ENCODE measurements around the gene VWDE. TPM values are rescaled to one million over a fixed set of nuclear protein-coding genes. Genes with fewer than 3 reads are reported as not detected.

VWDE gene
- total RNA-seq, 1 donor from 2014 or later: 9.8 TPM

- no peaks in the 10 kb centered on the region for H3K79me2 ChIP-seq (ENCODE audit: low read depth)
- H3K9me3 Mint-ChIP-seq: peaks cover under 1% of the 10 kb centered on the region
- H3K9me3 ChIP-seq (ENCODE audit: low read depth): no peaks in the 10 kb centered on the region
- H3K36me3 ChIP-seq: no peaks in the 10 kb centered on the region
- no peak overlapping the region for H3K4me2 ChIP-seq
- H2AFZ ChIP-seq (replicated peaks): no peak overlapping the region
- H3K27ac ChIP-seq: no peak overlapping the region
- no peaks in the 10 kb centered on the region for H4K20me1 ChIP-seq (ENCODE audit: low read depth)
- no peaks in the 10 kb centered on the region for H3K27me3 ChIP-seq
- DNase-seq (ENCODE audit: low spot score): no peak
- no peak overlapping the region for H3K4me3 ChIP-seq
- H3K27me3 Mint-ChIP-seq (ENCODE audit: insufficient read depth, low read depth): no peaks in the 10 kb centered on the region
- no peak overlapping the region for H3K9ac ChIP-seq
- peaks cover 3% of the 10 kb centered on the region for H3K4me1 Mint-ChIP-seq
- no peaks in the 10 kb centered on the region for H3F3A ChIP-seq (ENCODE audit: low read depth)
- TF ChIP-seq CTCF (IDR thresholded peaks at IDR 0.05) (no peak), EZH2phosphoT487 (IDR thresholded peaks at IDR 0.05) (no peak), EZH2 (IDR thresholded peaks at IDR 0.05) (no peak)
- no peak overlapping the region for H3K4me3 Mint-ChIP-seq
- no peak overlapping the region for H3K27ac Mint-ChIP-seq
- peaks cover 4% of the 10 kb centered on the region for H3K4me1 ChIP-seq
- H3K36me3 Mint-ChIP-seq: no peaks in the 10 kb centered on the region
Measured at GRCh38 chr7:12391922-12392615, 11.6 kb downstream of the VWDE start.

- Histone ChIP-seq H3K79me2 (ENCODE audit: low read depth) (no peaks in the 10 kb centered on the region), H3K4me1 (peaks cover 22% of the 10 kb centered on the region), H3K9me3 (ENCODE audit: low read depth) (no peaks in the 10 kb centered on the region), H4K20me1 (ENCODE audit: low read depth) (no peaks in the 10 kb centered on the region), H3K36me3 (no peaks in the 10 kb centered on the region), H3K4me3 (no peak overlapping the region), H3K27ac (no peak overlapping the region), H3F3A (ENCODE audit: low read depth) (peaks cover 9% of the 10 kb centered on the region), H2AFZ (replicated peaks) (peak overlapping the region; percentile 70), H3K9ac (no peak overlapping the region), H3K4me2 (no peak overlapping the region), H3K27me3 (no peaks in the 10 kb centered on the region)
- Mint-ChIP-seq H3K9me3 (no peaks in the 10 kb centered on the region), H3K36me3 (no peaks in the 10 kb centered on the region), H3K27ac (no peak overlapping the region), H3K4me1 (peaks cover 15% of the 10 kb centered on the region), H3K4me3 (no peak overlapping the region), H3K27me3 (ENCODE audit: insufficient read depth, low read depth) (no peaks in the 10 kb centered on the region)
- TF ChIP-seq EZH2phosphoT487 (IDR thresholded peaks at IDR 0.05) (no peak), CTCF (IDR thresholded peaks at IDR 0.05) (peak; percentile 91)
- DNase-seq (ENCODE audit: low spot score): peak; percentile 90
Measured at GRCh38 chr7:12389089-12389700, 14.5 kb downstream of the VWDE start.

GRCh38 chr7:12386313-12386740, 17.3 kb downstream of the VWDE start:
- no peaks in the 10 kb centered on the region for H3K9me3 Mint-ChIP-seq
- peak overlapping the region; percentile 30 for H3K27ac ChIP-seq
- H3K9ac ChIP-seq: no peak overlapping the region
- H3K36me3 Mint-ChIP-seq: no peaks in the 10 kb centered on the region
- no peak overlapping the region for H3K27ac Mint-ChIP-seq
- no peak overlapping the region for H2AFZ ChIP-seq (replicated peaks)
- DNase-seq (ENCODE audit: low spot score): peak; percentile 25
- H3K36me3 ChIP-seq: no peaks in the 10 kb centered on the region
- peaks cover 15% of the 10 kb centered on the region for H3K4me1 Mint-ChIP-seq
- H3K4me2 ChIP-seq: no peak overlapping the region
- peaks cover 9% of the 10 kb centered on the region for H3F3A ChIP-seq (ENCODE audit: low read depth)
- H3K4me3 ChIP-seq: no peak overlapping the region
- no peaks in the 10 kb centered on the region for H4K20me1 ChIP-seq (ENCODE audit: low read depth)
- H3K27me3 ChIP-seq: no peaks in the 10 kb centered on the region
- peaks cover 22% of the 10 kb centered on the region for H3K4me1 ChIP-seq
- no peaks in the 10 kb centered on the region for H3K79me2 ChIP-seq (ENCODE audit: low read depth)
- H3K9me3 ChIP-seq (ENCODE audit: low read depth): no peaks in the 10 kb centered on the region
- TF ChIP-seq EZH2phosphoT487 (IDR thresholded peaks at IDR 0.05): no peak
- TF ChIP-seq EZH2 (IDR thresholded peaks at IDR 0.05): no peak
- TF ChIP-seq CTCF (IDR thresholded peaks at IDR 0.05): no peak
- H3K4me3 Mint-ChIP-seq: no peak overlapping the region
- H3K27me3 Mint-ChIP-seq (ENCODE audit: insufficient read depth, low read depth): no peaks in the 10 kb centered on the region

Data from neural progenitor cell (in vitro differentiated cells).